Left hindlimb (tissue), 1 donor: ENCODE data around the gene ATP2A3.
A peak's percentile ranks its signal among the peaks of the same experiment; 100 is the strongest.
"Not testable (repeated sequence)": the region's sequence is repeated elsewhere in the genome, so short reads cannot be mapped to it uniquely, and the experiment has no call there.

Source experiments
- DNase-seq: peaks from one replicate; pipeline ENCODE4 v3.0.0-alpha.2; 2018

ATP2A3 gene

DNA sequence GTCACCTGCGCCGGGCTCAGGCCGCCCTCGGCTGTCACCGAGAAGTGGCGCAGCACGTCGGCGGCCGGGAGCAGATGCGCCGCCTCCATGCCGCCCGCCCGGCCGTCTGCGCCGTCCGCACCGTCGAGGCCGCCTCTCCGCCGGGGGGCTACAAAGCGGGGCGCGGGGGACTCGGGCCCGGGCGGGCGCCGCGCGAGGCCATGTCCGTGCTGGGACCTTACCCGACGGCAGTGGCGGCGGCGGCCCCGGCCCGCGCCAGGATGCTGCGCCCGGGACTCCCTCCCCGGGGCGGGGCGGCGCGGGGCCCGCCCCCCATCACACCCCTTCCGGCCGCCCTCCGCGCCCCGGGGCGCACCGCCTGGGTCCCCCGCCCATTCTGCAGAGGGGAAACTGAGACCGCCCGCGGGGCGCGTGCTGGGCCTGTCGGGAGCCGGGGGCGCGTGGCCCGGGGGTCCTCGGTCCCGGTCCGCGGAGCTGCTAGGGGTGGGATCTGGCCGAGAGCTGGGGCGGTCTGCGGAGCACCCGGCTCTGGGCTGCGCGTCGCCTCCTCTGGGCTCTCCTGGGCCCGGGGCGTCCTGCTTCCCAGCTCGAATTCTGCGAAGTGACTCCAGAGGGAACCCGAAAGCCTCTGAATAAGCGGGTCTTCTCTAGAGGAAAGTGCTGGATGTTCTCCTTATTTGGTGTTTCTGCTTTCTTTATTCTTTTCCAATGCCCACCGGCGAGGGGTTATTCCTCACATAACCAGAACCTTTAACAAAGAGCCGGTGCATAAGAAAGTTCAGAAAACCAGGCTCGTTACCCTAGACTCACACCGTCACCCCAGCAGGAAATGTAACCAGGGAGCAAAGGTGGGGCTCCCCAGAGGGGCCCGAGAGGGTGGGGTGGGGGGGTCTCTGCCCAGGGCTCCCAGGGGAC, at the start of gene ATP2A3:
Gene ATP2A3, minus strand, starts transcription at position 235 of the 915 bp plus-strand sequence. Its CDS starts 146 bp downstream, at position 89.
- DNase-seq = no peak

DNA sequence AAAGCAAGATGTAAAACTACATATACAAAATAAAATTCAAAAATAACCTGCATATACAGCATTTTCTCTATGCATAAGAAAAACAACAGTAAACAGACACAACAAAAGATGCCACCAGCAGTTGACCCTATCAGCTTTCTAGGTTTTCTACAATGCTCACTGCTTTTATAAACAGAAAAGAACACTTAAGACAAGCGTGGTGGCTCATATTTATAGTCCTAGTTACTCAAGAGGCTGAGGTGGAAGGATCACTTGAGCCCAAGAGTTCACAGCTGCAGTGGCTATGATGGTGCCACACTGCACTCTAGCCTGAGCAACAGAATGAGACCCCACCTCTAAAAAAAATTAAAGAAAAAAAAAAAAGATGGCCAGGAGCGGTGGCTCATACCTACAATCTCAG, 46.5 kb upstream of the ATP2A3 start:
- DNase-seq = no peak

DNA sequence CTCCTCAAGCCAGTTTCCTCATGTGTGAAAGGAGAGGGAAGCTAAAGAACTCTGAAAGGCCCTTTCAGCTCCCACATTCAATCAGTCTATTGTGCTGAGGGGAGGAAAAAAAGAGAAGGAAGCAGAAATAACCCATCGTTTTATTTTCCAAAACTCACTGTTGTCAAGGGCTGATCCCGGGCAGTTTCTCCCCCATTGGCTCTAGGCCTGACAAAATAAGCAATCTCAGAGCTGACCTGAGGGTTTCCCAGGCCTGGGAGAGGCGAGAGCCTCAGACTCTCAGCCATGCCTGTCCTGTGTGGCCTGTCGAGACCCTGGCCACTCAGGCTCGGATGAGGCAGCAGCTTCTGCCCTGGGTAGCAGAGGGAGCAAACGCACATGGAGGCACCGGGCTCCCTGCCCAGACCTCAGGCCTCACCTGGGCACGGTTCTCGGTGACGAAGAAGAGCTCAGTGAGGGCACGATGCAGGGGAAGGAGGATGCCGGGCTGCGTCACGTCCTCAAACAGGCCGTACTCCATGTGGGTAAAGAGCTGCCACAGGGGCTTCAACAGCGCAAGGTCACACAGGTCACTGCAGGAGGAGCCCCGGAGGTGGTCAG, 45.0 kb upstream of the ATP2A3 start:
- no peak for DNase-seq

DNA sequence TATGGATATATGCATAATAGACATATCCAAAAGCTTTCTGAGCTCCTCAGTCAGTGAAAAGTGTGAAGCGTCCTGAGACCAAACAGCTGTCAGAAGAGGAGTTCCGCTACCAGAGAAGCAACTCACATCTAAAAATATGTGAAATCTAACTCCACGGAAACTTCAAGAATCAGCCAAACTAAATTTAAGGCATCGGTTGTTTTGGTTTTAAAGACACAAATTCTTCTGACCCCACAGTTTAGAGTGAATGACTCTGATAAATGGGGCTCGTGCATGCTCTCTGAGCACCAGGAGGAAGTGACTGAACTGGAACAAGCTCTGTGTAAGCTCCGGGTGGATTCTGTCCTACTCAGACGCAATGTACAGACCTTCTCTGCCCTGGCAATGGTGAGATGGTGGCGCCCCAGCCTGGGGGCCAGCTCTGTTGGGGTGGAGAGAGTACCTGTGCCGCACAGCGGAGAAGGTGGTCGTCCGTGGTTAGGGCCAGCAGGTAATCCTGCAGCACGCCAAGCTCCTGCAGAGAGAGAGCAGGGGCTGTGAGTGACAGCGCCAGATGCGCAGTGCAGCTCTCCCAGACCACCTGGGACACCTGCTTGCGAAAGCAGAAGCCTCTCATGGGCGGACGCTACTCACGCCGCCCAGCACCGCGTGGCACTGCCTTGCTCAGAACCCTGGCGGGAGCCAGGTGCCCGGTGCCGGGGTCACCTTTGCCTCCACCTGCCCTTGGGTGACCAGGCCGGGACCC, 44.4 kb upstream of the ATP2A3 start:
- no peak for DNase-seq

DNA sequence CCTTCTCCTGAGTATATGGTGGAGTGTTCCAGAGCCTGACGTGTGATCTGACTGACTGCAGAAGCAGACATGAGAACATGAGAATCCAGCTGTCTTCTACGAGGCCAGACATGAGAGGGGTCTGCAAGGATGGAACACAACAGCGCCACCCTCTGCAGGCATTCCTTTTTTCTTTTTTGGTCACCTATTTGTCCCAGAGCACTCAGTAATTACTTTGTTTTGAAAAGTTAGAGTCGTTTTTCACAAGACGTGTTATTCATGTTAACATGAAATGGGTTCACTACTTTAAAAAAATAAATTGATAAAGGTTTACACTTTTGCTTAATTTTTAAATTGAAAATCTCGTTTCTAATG, 43.8 kb upstream of the ATP2A3 start:
- DNase-seq = no peak

DNA sequence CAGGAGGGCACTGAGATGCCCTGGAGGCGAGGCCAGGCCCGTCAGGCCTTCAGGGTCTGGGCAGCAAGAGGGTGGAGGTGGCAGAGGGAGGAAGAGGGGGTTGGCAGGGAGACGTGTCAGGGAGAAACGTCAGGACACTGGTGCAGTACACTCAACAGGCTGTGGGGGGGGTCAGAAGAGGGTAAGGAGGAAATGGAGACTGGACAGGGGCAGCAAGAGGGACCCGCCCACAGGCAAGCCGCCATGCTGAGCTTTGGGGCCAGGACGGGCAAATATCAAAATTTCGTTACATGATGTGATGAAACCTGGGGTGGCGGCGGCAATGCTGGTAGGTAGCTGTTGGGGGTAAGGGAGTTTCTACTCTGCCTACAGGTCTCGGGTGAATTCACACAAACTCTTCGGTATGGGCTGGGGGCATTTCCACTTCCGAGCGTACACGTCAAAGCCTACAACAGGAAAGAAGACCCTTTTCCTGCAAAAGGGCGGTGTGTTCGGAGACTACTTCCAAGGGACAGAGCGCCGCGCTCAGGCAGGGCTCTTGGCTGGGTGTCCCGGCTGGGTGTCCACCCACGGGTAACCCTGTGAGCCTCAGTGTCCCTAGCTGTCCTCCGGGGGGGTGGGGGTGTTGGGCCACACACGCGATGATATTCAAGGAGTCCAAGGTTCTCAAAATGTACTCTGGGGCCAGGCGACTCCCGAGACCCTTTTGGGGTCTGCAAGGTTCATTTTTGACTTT, 43.3 kb upstream of the ATP2A3 start:
- DNase-seq = no peak

DNA sequence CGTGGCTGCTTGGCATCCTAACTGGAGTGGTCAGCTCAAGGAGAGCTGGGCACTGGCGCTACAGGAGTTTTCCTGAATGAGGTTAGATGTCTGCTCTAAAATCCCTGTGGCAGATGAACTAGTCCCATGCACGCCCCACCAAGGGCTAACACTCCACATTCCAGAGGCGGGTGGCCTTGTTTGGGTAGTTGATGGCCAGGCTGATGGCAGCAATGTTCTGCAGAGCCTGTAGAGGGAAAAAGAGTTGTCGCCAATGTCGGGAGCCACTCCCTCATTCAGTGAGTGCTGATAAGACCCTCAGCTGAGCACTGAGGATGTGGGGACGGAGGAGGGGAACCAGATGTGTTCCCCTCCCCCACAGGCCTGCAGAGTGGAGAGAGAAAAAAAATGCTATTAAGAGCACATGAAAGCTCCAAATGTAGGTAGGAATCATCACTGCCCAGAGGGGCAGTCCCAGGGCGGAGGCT, 42.5 kb upstream of the ATP2A3 start:
- no peak for DNase-seq

DNA sequence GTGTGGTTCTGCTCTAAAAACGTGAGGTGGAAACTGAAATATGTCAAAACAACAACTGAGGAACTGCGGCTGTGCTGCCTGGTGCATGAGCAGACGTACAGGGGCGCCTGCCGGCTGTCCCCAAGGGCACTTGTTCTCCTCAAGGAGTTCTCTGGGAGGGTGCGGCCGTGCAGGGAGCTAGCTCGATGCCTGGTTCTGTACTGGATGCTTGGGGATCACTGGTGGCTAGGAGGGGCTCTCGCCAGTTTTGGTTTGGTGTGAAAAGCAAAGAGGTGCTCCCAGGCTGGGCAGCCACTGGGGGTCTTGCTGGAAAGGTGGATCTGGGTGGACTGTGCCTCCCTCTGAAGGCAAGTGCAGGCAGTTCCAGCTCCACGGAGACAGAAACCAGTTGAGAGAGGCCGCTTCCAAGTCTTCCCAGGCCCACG, 41.9 kb upstream of the ATP2A3 start:
- DNase-seq = no peak

DNA sequence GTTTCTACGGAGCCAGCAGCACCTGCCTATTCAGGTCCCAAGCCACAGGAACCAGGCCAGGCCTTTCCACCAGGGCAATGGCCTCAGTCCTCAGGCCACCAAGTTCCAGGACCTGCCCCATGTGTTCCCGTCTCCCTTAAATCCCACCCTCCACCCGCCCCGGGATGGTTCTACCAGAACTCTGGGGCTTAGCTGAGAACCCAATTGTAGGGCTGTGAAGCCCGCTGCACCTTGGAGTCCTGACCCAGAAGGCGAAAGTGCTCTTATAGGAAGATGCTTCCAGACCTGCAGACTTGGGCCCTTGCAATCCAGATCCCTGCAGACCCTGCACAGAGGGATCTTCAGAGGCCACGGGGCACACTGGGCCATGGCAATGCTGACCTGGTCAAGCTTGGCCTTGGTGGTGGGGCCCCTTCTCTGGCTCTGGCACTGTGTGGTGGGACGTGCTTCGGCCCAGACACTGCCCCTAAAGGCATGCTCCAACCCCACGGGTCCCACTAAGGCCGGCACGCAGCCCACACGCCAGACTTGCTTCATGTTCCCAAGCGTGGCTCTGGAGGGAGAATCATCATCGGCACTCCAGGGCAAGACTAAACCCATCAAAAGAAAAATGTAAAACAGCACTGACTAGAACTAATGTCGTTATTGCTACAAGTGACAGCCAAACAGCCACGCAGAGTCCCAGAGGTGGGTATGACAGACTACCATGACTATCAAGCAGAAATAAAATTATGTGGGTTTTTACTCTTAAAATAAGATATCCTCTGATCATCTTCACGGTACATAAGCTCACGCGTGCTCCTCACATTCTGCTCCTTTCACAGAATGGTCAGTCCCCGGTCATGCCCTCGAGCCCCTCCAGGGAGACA, 41.3 kb upstream of the ATP2A3 start:
- DNase-seq = no peak

DNA sequence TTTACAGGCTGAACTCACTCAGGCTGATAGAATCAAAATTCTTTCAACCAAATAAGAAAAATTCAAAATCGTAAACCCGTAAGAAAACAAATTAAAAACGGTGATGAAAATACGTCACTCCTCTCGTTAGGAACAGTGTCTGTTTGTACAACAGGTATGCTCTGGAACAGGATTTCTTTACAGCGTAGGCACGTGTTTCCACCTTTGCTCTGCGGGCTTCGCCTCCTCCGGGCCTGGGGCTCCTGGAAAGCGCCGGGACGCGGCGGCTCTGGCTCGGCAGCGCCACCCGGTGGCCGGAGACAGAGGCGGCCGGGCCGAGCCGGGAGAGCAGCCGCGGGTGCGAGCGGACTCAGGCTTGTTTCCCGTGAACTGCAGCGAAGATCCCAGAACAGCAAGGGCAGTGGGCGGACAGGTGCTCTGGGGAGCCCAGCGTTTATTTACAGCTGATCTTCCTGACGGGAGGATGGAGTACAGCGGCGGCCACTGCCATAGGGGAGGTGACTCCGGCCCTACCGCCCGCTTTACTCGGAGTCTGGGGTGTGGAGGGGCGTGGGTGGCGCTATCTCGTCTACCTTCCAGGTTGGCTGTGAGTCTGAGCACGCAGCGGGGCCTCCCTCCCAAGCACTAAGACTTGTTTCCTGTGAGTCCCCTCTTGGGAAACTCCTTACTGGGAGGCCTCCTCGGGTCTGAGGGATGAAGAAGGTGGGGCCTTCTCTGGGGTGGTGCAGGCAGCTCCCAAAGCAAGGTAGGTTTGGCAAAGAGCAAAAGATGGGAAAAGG, 40.5 kb upstream of the ATP2A3 start:
- peak; percentile 54 for DNase-seq

DNA sequence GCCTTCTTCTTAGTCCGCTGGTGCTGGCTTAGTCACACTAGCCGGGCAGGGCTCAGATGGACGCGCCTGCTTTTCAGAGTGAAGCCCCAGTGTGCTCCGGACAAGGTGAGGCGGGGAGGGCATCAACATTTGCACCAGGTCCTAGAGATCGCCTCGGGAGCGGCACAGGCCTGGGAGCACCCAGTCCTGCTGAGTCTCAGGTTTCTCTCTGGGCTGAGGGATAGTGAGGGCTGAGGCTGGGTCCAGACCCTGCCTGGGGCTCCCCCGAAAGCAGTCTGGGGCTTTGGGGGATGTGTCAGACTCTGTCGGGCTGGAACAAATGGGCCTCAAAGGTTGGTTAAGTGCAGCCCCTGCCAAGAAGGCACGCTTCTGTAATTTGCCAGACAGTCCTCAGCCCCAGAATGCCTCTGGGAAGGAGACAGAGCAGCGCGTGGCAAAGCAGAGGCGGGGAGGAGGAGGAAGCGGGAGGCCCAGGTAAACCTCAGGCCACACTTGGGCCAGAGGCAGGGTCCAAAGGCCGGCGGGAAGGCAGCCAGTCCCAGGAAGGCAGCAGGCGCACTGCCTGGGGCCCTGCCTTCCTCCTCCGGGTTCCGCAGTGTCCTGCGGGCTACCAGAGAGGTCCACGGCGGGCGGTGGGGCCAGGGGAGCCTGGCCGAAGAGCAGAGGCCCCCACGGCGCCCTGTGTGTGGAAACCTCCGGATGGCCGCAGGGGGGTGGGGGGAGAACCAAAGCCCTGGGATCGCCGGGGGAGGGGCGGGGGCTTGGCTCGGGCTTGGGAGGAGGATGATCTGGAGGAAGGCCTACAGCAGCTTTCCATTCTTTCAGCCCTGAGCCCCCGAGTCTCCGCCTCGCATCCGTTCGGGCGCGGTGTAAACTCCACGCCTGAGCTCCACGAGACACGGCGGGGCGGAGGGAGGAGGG, 39.5 kb upstream of the ATP2A3 start:
- no peak for DNase-seq

DNA sequence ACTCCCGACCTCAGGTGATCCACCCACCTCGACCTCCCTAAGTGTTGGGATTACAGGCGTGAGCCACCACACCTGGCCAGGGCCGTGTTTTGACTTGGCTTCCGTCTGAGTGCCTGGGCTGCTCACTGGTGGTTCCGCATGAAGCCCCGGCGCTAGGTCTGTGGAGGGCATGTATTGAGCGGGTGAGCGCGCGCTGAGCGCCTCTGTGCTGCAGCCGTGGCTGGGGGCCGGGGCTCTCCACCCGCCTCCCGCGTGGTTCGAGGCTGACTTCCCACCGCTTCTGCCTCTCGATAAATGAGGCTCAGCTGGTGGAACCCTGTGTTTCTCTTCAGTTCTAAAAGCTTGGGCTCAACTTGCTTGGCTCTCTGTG, 38.9 kb upstream of the ATP2A3 start:
- DNase-seq = no peak

DNA sequence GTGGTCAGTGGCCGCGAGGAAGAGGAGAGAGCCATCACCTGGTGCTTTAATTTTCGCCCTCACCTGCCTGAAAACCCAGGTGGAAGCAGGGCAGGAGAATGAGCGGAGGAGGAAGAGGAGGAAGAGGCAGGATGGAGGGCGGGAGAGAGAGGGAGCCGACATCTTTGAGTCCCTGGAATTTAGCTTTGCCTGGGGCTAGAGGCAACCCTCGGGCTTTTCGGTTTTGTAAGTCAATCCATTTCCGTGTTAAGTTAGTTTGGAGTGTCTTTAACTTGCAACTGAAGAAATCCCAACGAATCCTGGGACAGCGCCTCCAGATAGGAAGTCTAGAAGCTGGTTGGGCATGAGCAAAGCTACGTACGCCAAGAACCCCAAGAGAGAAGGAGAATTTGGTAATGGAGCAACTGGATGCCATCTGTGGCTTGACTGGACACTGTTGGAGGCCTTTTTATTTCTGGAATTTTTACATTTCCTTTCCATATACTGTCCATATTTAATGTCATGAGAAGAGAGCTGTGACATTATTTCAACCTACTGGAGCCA, 36.9 kb upstream of the ATP2A3 start:
- no peak for DNase-seq

DNA sequence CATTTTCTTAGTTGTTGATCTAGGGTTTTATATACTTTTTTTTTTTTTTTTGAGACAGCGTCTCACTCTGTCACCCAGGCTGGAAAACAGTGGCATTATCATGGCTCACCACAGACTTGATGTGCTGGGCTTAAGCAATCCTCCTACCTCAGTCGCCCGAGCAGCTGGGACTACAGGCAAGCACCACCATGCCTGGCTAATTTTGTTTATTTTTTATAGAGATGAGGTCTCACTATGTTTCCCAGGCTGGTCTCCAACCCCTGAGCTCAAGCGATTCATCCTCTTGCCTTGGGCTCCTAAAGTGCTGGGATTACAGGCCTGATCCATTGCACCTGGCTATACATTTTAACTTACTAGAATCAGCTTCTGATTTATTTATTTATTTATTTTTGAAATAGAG, 34.2 kb upstream of the ATP2A3 start:
- DNase-seq = no peak

DNA sequence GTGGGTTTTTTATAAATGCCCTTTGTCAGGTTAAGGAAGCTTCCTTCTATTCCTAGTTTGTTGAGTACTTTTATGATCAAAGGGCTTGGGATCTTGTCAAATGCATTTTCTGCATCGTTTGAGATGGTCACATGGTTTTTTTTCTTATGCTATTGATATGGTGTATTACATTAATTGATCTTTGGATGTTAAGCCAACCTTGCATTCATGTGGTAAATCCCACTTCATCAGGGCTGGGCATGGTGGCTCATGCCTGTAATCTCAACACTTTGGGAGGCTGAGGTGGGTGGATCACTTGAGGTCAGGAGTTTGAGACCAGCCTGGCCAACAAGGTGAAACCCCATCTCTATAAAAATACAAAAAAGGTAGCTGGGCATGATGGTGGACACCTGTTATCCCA, 30.8 kb upstream of the ATP2A3 start:
- DNase-seq = no peak

DNA sequence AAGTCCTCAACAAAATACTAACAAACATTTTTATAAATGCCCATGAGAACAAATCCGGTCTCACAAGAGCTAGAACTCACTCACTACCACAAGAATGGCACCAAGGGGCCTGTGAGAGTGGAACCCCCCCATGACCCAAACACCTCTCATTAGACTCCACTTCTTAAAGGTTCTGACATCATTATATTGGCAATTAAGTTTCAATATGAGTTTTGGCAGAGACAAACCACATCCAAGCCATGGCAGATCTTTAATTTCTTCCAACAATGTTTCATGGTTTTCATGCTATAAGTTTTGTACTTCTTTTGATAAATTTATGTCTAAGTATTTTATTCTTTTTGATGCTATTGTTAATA, 30.0 kb upstream of the ATP2A3 start:
- no peak for DNase-seq

DNA sequence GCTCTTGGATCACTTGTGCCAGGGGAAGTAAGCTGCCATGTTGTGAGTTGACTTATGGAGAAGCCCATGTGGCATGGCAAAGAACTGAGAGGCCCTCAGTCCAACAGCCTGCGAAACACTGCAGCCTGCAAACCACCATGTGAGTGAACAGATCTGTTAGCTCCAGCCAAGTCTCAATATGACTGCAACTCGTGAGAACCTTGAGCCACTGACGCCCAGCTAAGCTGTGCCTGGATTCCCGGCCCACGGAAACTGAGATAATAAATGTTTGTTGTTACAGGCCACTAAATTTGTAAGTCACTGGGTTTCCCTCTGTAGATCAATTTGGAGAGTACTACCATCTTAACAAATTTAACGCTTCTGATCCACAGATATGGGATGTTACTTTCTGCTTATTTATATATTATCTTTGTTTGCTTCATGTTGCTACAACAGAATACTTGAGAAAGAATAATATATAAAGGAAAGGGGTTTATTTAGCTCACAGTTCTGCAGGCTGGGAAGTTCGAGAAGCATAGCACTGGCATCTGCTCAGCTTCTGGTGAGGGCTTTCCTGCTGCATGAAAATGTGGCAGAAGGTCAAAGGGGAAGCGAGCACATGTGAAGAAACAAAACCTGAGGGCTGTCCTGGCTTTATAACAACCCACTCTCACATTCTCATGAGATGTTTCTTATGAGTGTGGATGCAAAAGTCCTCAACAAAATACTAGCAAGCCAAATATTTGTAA, 29.4 kb upstream of the ATP2A3 start:
- DNase-seq = no peak

DNA sequence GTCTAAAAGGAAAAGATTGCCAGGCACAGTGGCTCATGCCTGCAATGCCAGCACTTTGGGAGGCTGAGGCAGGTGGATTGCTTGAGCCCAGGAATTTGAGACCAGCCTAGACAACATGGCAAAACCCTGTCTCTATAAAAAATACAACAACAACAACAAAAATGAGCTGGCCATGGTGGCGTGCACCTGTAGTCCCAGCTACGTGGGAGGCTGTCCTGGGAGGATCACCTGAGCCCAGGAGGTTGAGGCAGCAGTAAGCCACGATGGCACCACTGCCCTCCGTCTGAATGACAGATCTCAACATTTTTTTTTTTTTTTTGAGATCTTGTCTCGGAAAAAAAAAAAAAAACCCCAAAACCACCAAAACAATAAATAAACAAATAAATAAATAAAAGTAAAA, 28.1 kb upstream of the ATP2A3 start:
- DNase-seq = no peak

DNA sequence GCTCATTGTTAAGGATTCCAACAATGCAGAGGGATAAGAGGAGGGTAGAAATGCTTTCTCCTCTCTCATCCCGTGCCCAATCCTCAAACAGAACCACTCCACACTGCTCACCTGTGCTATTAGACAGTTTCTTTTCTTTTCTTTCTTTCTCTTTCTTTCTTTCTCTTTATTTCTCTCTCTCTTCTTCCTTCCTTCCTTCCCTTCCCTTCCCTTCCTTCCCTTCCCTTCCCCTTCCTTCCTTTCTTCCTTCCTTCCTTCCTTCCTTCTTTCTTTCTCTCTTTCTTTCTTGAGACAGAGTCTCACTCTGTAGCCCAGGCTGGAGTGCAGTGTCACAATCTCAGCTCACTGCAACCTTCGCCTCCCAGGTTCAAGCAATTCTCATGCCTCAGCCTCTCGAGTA, 27.5 kb upstream of the ATP2A3 start:
- DNase-seq = not testable (repeated sequence)
